CD1c-positive myeloid dendritic cell (primary cell): ENCODE data around the gene TRIM41.
"Not testable (repeated sequence)": the region's sequence is repeated elsewhere in the genome, so short reads cannot be mapped to it uniquely, and the experiment has no call there.

ENCODE experiments used
- DNase-seq: peaks from one replicate; pipeline ENCODE4 v3.0.0-alpha.2; 2016; ENCODE audit errors: extremely low spot score

TRIM41 gene

DNA sequence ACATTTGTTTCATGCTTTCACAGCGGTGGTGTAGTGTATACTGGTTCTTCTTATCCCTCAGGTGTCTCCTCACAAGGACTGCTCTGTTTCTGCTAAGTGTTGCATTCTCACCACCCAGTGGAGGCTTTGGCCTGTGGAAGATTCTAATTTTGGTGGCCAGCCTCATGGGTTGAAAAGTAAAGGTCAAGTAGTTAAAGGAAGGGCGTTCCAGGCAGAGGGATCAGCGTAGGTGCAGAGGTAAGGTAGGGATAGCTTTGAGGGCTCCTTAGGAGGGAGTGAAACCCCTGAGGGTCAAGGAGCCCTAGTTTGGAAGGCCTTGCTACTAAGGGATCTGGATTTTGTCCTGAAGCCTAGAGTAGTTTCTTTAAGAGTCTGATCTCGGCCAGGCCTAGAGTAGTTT is 25.2 kb downstream of the TRIM41 start:
- no peak for DNase-seq

DNA sequence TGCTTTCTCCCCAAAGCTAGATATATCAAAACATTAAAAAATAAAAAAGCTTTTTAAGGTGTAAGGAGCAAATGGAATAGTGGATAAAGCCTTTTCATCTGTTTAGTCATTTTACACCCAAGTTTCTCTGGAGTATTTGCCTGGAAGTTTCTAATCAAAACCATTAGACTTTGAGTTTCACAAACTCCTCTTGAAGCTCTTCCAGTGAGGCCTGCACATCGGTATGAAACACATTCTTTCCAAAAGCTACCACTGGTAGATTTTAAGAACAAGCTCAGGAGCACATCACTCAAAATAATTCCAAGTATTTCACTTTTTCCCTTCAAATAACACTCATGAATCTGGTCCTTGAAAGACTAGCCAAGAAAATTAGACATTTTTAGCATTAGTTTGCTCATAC is 32.2 kb downstream of the TRIM41 start:
- DNase-seq, result no peak

DNA sequence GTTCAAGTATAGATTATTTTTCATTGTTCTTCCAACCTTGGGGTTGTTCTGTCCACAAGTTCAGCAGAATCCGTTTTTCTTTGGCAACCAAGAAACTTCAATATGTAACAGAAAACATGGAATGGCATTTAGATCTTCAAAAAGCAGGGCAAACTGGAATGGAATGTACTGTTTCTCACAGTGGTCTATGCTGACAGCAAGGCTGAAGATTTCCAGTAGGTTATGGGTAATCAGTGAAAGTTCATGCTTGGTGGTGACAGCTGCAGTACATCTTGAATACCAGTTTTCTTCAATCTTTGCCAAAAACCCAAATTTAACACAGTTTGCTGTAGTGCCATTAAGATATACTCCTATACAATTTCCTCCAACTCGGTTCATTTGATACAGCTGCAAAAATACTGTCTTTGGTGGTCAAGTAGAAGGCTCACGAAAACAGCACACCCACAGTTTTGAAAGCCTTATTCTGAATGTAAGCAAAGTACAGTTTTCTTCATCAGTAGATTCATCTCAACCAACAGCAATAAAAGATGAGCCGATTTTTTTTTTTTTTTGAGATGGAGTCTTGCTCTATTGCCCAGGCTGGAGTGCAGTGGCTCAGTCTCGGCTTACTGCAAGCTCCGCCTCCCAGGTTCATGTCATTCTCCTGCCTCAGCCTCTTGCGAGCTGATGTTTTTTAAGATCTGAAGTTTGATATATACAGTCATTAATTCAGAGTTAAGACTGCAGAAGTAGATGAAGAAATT is 32.9 kb downstream of the TRIM41 start:
- no peak for DNase-seq

DNA sequence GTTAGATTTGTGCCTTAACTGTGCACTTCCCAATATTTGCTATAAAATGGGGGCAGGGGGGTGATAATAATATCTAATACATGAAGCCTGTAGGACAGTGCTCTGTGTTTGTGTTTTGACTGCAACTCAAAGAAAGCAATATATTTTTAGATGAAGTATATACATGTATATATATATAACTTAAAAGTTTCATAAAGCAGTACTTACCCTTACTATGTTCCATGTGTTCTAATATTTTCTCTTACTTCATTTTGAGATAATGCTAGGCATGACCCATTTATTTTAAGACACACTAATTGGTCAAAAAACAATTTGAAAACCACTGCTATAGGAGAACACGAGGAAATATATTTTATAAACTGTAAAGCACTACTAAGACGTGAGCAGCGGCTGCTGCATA is 35.5 kb downstream of the TRIM41 start:
- DNase-seq, result no peak

DNA sequence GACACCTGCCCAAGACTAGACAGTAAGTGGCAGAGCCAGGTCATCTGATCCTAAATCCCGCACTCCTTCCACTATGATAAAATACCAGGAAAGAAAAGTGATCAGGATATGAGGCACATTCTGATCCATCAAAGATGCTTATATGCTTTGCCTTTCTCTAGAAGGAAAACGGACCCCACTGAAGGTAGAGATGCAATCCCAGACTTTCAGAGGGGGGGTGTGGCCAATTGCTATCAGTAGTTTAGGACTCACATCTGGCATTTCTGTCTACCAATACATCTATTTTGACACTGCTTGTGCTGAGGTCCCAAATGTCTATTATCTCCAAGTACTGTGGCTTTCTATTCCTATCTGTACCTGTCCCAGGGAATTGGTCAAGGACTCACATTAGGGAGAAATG is 36.2 kb downstream of the TRIM41 start:
- DNase-seq, result no peak

DNA sequence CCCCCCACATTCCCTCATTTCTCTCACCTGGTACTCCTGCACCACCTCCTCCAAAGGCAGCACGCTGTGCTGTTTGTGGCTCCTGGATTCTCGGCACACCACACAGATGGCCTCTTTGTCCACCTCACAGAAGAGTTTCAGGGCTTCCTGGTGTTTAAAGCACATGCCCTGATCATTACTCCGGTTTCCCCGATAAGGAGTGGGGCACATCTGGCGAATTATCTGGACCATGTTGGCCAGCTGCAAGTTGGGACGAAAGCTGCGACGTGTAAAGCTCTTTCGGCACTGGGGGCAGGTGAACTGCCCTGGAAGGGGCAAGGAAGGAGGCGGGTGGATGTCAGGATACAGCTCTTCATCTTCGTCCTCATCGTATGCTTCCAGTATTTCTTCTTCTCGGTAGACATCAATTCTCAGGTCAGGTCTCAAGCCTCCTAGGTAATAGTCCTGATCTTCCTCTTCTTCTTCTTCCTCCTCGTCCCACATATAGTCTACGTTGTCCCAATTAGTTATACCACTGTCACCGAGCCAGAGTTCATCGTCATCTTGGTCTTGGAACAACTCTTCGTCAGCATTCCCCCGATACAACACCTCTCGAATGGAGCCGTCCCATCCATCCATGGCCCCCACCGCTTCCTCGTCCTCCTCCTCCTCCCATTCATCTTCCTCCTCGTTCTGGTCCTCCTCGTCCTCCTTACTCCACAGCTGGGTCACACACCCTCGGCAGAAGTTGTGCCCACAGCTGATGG is 37.1 kb downstream of the TRIM41 start:
- DNase-seq, result no peak

DNA sequence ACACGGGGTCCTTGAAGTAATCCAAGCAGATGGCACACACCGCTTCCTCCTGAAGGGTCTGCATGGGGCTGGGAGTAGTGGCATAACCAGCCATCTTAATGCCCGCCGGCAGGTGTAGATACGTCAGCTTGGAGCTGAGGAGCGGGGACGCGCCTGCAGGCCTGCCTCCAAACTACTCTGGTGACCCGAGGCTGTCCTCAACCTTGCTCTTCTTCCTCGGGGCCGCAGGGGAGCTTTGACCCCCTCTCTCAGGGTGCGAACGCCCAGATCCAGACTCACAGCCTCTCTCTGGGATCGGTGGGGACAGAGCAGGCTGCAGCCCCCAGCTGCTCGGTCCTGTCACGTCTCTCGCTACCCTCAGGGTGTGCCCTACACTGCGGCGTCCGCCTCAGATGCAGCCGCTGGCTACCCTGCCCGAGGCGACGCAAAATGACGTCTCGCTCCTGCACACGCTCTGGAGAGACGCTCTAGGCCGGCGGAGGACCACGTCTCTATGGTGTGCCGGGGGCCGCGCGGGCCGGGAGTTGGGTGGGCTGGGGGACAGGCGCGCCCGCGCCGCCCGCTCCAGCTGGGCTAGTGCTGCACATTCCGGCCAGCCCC is 37.7 kb downstream of the TRIM41 start, which contains the start of gene TRIM52:
Gene TRIM52, minus strand, starts transcription at position 424 of the 600 bp plus-strand sequence. Its CDS starts 330 bp downstream, at position 94.
- DNase-seq, result peak; percentile 92

DNA sequence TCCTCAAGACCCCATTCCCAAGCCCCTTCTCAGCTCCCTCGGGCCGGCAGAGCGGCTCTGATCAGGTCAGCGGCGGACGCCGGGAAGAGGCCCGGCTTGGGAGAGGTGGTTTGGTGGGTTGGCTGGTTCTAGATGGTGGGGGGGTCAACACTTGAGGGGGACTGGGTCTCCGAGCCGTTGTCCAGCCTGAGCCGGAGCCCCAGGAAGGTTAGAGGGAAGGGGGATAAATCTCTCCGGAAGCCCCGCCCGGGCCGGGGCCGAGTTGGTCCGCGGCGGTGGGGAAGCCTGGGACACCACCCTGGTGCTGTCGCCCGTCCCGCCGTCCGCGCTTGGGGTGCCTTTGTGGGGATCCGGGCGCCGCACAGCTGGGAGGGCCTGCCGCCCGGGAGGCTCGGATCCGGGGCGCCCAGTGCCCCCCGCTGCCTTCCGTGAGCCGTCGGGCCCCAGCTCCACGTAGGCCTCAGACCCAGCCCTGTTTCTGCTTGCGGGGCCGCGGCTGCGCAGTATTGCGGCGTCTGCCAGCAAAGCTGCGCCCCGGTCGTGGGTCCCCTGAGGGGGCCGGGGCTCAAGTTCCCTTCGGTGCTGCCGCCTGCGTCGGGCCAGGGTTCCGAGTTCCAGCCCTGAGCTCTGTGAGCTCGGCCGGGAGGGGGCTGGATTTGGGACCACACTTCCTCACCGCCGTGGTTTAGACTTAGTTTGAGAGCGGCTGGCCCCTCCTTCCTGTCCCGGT is 38.4 kb downstream of the TRIM41 start:
- peak; percentile 82 for DNase-seq

DNA sequence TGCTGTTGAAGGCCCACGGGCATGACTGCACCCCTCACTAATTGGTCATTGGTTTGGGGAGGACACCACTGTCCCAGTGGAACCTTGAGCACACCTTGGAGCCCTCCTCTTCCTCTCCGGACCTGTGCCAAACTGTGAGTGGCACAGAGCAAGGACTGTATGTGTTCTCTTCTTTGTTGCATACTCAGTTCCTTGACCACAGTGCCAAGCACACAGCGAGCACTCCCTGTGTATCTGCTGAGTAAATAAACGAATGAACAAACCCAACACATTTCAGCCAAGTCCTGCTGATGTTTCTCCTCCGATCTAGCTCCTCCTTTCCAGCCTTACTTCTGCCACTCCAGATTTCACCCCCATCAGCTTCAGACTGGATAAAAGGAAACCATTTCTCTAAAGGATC is 40.6 kb downstream of the TRIM41 start:
- no peak for DNase-seq

DNA sequence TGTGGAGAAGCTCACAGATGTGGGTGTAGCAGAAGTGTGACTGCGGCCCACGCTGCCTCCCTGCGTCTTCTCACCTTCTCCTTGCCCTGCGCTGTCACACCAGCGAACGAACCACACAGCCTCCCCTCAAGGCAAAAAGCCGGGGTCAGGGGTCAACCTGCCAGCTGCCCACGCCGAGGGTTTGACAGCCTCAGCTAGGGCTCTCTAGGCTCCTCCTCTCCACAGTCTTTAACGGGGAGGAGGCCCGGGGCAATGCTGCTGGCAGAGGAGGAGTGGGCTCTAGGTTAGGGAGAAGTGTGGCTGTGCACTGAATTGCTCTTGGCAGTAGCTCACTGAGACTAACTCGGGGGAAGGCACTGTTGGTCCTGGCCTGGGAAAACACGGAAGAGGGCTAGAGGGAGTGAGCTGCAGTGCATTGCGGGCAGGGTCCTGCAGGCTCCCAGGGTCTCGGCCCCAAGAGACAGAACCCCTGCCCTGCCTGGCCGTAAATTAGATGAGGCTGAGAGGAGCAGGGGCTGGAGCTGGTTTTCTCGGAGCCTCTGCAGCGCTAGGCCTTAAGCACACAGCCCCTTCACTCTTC is 42.1 kb downstream of the TRIM41 start:
- no peak for DNase-seq

DNA sequence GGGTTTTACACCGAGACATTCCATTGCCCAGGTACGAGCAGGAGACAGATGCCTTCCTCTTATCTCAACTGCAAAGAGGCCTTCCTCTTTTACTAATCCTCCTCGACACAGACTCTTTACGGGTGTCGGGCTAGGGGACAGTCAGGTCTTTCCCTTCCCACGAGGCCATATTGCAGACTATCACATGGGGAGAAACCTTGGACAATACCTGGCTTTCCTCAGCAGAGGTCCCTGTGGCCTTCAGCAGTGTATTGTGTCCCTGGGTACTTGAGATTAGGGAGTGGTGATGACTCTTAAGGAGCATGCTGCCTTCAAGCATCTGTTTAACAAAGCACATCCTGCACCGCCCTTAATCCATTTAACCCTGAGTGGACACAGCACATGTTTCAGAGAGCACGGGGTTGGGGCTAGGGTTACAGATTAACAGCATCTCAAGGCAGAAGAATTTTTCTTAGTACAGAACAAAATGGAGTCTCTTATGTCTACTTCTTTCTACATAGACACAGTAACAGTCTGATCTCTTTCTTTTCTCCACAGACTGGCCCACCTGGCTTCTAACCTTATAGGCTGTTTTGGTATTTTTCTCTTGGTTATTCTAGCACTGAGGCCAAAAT is 44.3 kb downstream of the TRIM41 start:
- not testable (repeated sequence) for DNase-seq

DNA sequence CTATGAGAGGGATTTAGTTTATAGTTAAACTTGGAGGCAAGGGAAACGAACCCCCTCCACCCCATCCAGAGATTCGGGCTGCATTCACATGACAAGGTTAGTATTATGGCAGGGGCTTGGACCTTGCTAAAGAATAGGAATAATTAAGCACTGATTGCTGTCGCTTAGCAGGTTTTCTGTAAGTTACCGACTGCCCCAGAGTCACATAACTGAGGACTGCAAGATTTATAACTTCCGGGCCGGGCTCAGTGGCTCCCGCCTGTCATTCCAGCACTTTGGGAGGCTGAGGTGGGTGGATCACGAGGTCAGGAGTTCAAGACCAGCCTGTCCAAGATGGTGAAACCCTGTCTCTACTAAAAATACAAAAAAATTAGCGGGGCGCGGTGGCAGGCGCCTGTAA is 44.8 kb downstream of the TRIM41 start:
- not testable (repeated sequence) for DNase-seq

DNA sequence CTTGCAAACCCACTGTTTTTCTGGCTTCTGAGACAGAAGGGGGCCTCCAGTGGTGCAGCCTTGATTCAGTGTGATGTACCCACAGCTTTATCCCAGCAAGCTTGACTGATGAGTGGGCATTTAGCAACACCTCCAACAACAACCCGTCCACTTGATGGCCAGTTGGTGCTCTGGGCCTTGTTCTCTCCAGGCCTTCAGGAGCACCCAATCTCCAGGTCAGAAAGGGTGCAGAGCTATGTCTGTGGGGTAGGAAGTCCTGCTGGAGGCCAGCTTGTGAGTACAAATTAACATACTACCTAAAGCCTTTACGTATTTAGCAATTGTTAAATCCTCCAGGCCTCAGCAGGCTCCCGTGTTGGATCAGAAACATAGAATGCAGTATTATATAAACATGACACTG is 48.0 kb downstream of the TRIM41 start:
- DNase-seq, result no peak

DNA sequence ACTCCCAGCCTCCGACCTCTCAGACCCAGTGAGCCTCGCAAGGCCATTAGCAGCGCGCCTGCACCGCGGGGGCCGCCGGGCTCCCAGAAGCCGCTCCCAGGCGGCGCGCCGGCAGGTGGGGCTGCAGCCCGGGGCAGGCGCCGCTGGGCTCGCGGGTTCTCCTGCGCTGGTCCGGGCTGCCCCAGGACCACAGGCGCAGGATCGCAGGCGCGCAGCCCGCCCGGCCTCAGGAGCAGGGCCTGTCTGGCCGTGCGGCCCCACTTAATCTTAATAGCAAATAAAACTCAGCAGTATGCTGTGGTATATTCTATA is 50.3 kb downstream of the TRIM41 start:
- DNase-seq, result peak; percentile 9

DNA sequence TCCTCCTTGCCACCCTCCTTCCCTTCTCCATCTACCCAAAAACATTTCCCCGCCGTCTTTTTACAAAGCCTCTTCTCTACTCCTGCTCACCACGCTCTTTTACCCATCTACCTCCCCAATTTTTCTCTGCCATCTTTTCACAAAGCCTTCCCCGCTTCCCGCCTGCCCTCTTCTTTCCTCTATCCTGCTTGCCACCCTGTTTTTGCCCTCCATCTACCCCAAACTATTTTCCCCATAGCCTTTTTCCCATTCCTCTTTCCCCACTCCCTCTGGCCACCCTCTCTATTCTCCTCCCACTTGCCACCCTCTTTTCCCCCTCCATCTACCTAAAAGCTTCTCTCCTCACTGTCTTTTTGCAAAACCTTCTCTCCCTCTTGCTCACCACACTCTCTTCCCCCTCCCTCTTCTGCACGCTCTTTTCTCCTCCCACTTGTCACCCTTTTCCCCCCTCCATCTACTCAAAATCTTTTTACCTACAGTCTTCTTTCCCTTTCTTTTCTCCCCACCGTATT is 57.2 kb downstream of the TRIM41 start:
- no peak for DNase-seq

DNA sequence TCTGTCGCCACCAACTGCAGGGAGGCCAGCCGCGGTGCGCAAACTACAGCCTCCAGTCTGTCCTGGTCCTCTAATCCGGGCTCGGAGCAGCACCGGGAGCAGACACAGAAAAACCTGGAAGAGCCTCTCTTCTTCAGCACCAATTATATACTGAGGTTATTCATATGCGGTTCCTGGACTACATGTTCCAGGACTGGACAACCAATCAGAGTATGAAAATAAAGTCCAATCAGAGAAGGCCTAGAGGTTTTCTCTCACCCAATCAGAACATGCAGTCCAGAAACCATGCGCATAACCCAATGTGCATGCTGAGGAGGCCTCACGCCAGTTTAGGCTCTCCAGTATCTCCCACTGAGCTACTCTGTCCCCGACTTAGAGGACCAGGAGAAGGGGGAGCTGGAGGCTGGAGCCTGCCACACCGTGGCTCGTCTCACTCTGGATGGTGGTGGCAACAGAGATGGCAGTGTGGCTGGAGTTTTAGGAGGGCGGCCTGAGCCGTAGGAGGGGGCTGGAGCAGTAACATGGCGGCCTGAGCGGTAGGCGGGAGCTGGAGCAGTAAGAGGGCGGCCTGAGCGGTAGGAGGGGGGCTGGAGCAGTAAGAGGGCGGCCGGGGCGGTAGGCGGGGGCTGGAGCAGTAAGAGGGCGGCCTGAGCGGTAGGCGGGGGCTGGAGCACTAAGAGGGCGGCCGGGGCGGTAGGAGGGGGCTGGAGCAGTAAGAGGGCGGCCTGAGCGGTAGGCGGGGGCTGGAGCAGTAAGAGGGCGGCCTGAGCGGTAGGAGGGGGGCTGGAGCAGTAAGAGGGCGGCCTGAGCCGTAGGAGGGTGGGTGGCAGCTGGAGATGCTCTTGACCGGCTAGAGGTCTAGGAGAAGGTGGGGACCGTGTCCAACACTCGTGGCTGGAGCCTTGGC is 58.2 kb downstream of the TRIM41 start:
- DNase-seq, result no peak

DNA sequence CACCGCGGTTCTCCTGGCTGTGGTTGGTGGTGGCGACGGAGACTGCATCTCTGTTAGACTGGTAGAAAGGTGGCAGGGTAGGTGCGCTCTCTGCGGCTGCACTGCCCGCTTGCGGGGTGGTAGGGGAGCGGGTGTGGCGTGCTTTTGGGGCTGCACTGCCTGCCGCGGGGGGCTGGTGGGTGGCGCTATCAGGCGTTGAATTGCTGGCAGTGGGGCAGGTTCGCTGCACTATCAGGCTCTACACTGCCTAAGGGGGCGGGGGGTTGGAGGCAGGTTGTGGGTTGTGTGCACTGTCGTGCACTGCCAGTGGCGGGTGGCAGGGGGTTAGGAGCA is 58.9 kb downstream of the TRIM41 start:
- no peak for DNase-seq

DNA sequence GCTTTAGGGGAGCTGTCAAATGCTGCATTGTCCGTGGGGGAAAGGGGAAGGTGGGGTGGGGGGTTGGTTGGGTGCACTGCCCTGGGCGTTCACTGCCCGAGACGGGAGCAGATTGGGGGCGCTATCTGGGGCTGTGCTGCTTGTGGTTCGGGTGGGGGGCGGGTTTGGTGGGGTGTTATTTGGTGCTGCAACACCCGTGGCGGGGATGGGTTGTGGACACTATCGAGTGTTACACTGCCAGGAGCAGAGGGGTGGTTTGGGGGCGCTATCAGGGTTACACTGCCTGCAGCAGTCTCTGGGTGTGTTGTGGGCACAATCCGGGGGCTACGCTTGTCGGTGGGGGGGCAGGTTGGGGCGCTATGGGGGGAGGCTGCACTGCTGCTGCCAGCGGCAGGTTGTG is 59.3 kb downstream of the TRIM41 start:
- not testable (repeated sequence) for DNase-seq

DNA sequence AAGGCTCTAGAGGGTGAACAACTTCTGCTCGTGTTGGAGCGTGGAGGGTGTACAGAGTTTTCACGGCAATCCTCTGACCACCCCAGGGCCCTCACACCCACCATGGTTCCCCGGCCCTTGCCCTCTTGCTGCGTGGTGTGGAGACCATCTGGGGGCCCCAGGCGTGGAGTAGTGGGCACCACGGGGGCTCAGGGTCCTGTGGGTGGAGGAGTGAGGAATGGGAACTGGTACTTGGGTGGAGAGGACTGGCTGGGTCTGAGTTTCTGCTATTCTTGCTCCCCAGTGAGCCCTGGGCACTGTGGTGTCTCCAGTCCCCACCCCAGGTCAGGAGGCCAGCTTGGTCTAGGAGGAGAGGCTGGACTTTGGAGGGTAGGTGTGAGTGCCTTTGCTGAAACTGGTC is 59.8 kb downstream of the TRIM41 start:
- DNase-seq, result no peak

DNA sequence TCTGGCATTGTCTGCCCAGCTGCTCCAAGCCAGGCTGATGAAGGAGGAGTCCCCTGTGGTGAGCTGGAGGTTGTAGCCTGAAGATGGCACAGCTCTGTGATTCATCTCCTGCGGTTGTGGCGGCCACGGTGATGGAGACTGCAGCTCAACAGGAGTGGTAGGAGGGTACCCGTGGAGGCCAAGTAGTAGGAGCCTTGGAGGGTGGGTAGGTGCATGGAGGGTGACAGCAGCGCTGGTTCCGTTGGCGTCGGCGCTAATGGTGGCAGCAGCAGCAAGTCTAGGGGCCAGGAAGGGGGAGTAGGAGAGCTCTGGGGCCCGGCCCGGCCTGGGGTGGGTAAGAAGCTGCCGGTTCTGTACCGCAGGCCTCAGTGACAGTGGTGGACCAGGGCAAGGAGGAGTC is 60.3 kb downstream of the TRIM41 start:
- no peak for DNase-seq
